Astrocyte of the cerebellum (primary cell): Measurements from ENCODE around the gene TMEM108.

Experiments
- DNase-seq: peaks from one replicate; pipeline ENCODE4 v3.0.0-alpha.2; 2011; ENCODE audit warnings: low read depth
- H3K4me3 ChIP-seq: 2 replicates; pipeline ENCODE4 v1.5.1; 2011; ENCODE audit warnings: mild to moderate bottlenecking, low read depth, low read length, moderate library complexity
- CTCF ChIP-seq: IDR thresholded peaks from 2 replicates; pipeline ENCODE4 v1.5.1; 2012; ENCODE audit warnings: low read length, low read depth, moderate library complexity, mild to moderate bottlenecking; ENCODE audit errors: missing control alignments
- in situ Hi-C: cut with HindIII; loops from 2 replicates; pipeline ENCODE4 v1.10.0; 2017; ENCODE audit warnings: low sequenced_read_pairs

Gene TMEM108

DNA sequence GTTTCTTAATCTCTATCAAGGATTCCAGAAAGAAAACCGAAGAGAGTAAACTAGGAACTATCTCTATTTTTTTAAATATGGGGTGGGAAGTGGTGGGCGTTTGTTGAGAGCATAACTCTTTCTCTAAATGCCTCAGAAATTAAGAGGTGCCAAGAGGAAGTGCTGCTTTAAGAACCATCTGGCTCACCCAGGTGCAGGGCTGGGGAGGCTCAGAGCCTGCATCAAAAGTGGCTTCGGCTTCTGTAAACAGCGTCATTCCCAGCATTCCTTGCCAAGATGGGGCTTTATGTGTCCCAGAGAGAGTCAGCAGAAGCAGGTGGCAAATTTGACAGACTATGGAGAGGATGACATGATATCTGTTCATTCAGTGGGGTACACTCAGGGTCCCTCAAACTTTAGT, 238.4 kb downstream of the TMEM108 start:
- TF ChIP-seq CTCF: no peak
- in situ Hi-C loops: no loop called here
- no peak for DNase-seq
- H3K4me3 ChIP-seq: no peak overlapping the region

GRCh38 chr3:133277813-133278212, 239.6 kb downstream of the TMEM108 start:
- no peak for TF ChIP-seq CTCF
- in situ Hi-C loops: no loop called here
- DNase-seq: no peak
- H3K4me3 ChIP-seq: no peak overlapping the region

- DNase-seq: no peak
- no peak for TF ChIP-seq CTCF
- in situ Hi-C loops: no loop called here
- H3K4me3 ChIP-seq: no peak overlapping the region
Measured at GRCh38 chr3:133278260-133279043, 240.3 kb downstream of the TMEM108 start.

DNA sequence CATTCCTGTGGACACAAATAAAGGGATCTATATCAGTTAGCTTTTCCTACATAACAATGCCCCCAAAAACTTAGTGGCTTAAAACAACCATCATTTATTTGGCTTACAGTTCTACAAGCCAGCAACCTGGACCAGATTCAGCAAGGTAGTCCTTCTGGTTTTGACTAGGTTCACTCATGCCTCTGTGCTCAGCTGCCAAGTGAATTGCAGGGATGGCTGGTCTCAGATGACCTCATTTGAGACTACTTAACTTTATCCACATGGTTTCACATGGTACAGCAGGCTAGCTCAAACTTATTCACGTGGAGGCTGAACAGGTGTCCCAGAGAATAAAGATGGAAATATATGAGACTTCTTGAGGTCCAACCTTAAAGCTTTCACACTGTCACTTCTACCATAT, 242.4 kb downstream of the TMEM108 start:
- in situ Hi-C loops: no loop called here
- H3K4me3 ChIP-seq: no peak overlapping the region
- no peak for TF ChIP-seq CTCF
- no peak for DNase-seq

DNA sequence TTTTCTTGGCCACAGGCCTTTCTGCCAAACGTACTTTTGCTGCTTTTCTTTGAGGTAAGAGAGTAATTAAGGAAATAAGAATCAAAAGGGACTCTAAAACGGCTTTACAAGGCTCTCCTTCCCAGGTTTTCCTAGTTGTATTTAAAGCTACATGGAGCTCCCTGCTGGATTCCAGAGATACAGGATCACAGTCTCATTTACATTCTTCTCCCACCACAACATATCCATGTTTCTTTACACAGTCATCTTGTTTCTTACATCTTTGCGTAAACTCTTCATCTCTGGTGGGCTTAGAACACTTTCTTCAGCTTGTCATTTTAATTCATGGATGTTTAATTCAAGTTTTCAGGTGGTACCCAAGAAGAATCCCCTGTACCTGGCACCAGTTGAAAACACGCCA, 244.0 kb downstream of the TMEM108 start:
- DNase-seq: no peak
- no peak overlapping the region for H3K4me3 ChIP-seq
- no peak for TF ChIP-seq CTCF
- in situ Hi-C loops: no loop called here

DNA sequence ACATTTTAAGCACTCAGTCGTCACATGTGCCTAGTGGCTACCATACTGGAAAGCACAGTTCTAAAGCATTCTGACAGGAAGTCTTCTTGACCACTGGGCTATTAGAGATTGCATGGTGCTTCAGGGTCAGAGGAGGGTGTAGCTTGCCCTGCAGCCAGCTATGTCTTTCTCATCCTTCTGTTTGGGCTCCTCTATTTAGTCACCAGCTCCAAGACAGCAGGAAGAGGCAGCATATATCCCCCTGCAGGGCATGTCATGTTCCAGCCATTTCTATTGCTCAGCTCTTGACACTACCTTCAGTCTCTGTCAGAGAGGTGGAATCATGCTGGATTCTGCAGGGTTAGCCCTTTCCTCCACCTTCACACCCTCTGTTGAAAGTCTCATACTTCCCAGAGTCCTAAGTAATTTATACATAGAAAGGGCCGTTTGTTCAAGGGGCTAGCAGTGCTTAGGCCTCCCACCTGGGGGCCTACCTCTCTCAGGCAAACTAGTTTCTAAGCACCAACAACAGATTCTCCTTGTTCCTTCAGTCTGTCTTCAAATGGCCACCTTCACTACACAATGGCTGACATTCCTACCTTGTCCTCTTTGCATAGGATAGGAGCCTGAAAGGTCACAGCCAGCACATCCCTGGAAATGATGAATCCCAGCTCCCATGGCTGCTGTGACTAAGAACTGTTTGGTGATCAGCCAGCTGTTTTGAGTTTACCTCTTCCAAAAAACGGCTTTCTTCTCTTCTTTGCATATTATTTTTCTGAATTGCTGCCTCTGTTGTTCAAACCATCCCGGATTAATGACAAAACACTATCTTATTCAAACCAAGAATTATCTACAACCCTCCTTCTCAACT, 246.0 kb downstream of the TMEM108 start:
- no peak for TF ChIP-seq CTCF
- no peak for DNase-seq
- no peak overlapping the region for H3K4me3 ChIP-seq
- in situ Hi-C loops: no loop called here
